HepG2 (cell line): Measurements from ENCODE around the gene BRMS1. TPM values are rescaled to one million over a fixed set of nuclear protein-coding genes. Genes with fewer than 3 reads are reported as not detected.

Source experiments
- EEA1 ChIP-seq: sonication (generic); formaldehyde crosslinking; IDR thresholded peaks from 2 replicates; pipeline ENCODE4 v1.5.1; 2020; ENCODE audit warnings: mild to moderate bottlenecking, missing genetic modification reagents, borderline replicate concordance
- EP300 ChIP-seq, 3 experiments: sonication (generic) in 1 of 3; formaldehyde crosslinking in 1 of 3; IDR thresholded peaks; 2 replicates each; pipeline versions ENCODE4 v1.5.1 to v1.6.1; 2011 to 2020; ENCODE audit warnings: low read depth in 2 of 3, low read length in 2 of 3, borderline replicate concordance in 1 of 3, improper control_type of control experiment in 1 of 3, mild to moderate bottlenecking in 1 of 3, missing genetic modification reagents in 1 of 3, moderate library complexity in 1 of 3
- HNRNPH1 ChIP-seq: fragments of 200-400 bp; formaldehyde crosslinking; optimal IDR thresholded peaks from 2 replicates; pipeline ENCODE3; 2017; ENCODE audit warnings: mild to moderate bottlenecking, low read depth, low read length
- MED1 ChIP-seq: sonication (generic); formaldehyde crosslinking; IDR thresholded peaks from 2 replicates; pipeline ENCODE4 v1.4.0; 2020; ENCODE audit warnings: missing genetic modification reagents
- ZNF563 ChIP-seq: sonication (generic); formaldehyde crosslinking; IDR thresholded peaks from 2 replicates; pipeline ENCODE4 v1.8.0; 2022; ENCODE audit warnings: mild to moderate bottlenecking, moderate library complexity, missing genetic modification reagents
- polyA plus RNA-seq, 8 experiments: library from polyadenylated mRNA; depleted of rRNA in 3 of 8; stranded (reverse) in 7 of 8; unstranded in 1 of 8; fragments of >200 nt; fragmentation: Illumina TruSeq in 4 of 8; extraction: Trizol in 4 of 8; gene quantifications; 2 replicates each; pipeline versions ENCODE4 v1.2.1 to v1.2.3, GENCODE V29; 2011 to 2016; ENCODE audit warnings: low read depth in 4 of 8, missing spikeins in 1 of 8, mixed read lengths in 1 of 8; ENCODE audit not compliant: insufficient read depth in 1 of 8
- total RNA-seq, 5 experiments: library from RNA; depleted of rRNA; stranded (reverse); fragments of >200 nt; fragmentation: Illumina TruSeq; extraction: Trizol; gene quantifications; 2 replicates each; pipeline ENCODE4 v1.2.3, GENCODE V29; 2016; ENCODE audit warnings: low read depth in 1 of 5
- TF ChIP-seq, protein P1 (sequence below): sonication (generic); formaldehyde crosslinking; IDR thresholded peaks from 2 replicates; pipeline ENCODE4 v1.5.0; 2020; ENCODE audit warnings: missing genetic modification reagents
- TF ChIP-seq, protein P2 (sequence below): sonication (generic); formaldehyde crosslinking; IDR thresholded peaks from 2 replicates; pipeline ENCODE4 v1.8.1; 2023; ENCODE audit warnings: missing genetic modification reagents, mild to moderate bottlenecking, borderline replicate concordance
- TF ChIP-seq, protein P3 (sequence below): IDR thresholded peaks from 2 replicates; pipeline ENCODE4 v1.6.1; 2016
- TF ChIP-seq, protein P4 (sequence below): IDR thresholded peaks from 2 replicates; pipeline ENCODE4 v1.4.0; 2020; ENCODE audit warnings: mild to moderate bottlenecking, missing genetic modification reagents
- TF ChIP-seq, protein P5 (sequence below): sonication (generic); formaldehyde crosslinking; IDR thresholded peaks from 2 replicates; pipeline ENCODE4 v1.9.0; 2021; ENCODE audit warnings: missing genetic modification reagents, borderline replicate concordance
- TF ChIP-seq, protein P6 (sequence below): sonication (generic); formaldehyde crosslinking; IDR thresholded peaks from 2 replicates; pipeline ENCODE4 v1.9.0; 2022; ENCODE audit warnings: missing genetic modification reagents, mild to moderate bottlenecking, borderline replicate concordance
- TF ChIP-seq, protein P7 (sequence below): sonication (generic); formaldehyde crosslinking; conservative IDR thresholded peaks from 2 replicates; pipeline ENCODE4 v1.4.0; 2020; ENCODE audit warnings: mild to moderate bottlenecking, missing genetic modification reagents, moderate library complexity

Gene BRMS1
- total and polyA plus RNA-seq, 2 of the 13 experiments (the other 11 are each of a cell fraction or from before 2014, with no cell fraction given), result 15.8 to 55.7 TPM

DNA sequence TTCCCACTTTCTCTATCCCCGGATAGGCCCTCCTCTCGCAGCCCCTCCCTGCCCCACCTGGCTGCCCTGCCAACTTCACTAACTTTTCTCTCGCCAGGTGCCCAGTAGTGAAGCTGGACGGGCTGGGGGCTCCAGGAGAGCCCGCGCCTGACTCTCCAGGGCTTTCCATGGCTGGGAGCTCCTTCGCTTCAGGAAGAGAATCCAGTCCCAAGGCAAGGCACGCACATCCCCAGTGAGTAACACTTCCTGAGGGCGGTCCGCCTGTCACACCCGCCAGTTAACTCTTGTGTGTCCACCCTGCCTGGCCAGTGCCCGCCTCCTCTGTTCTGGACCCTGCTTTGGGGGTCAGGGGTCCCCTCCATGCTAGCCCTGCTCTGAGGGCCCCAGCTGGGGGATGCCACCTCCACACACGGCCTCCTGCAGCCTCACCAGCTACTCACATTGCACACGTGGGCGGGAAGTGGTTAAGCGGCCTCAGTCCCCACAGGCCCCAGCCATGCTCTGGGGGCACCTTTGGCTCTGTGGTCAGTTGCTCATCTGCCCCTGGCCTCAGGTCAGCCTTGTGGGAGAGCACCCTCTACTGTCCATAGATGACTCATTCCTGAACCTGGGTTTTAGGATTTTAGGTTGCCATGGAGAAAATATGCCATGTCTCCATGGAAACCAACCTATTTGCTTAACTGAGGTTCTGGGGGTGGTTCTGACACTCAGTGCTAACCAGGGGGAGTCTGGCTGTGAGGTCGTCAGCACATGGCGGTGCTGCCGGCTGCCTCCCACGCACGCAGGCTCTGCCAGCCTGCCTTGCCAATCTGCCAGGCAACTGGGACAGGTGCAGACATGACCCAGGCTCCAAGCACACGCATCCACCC lies 8.4 kb downstream of the BRMS1 start, which contains the start of gene RIN1 (continued):
- TF ChIP-seq, protein P1, sequence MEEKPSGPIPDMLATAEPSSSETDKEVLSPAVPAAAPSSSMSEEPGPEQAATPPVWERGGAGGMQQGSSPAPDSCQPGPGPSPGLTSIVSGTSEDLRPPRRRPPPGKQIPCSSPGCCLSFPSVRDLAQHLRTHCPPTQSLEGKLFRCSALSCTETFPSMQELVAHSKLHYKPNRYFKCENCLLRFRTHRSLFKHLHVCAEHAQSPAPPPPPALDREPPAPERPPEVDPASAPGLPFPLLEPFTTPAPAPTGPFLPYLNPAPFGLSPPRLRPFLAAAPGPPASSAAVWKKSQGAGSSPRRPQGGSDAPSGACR (CRISPR knock-in tag), result no peak; the same call in 1 of the 2 replicates
- TF ChIP-seq EEA1 (CRISPR knock-in tag), result no peak
- TF ChIP-seq, protein P2, sequence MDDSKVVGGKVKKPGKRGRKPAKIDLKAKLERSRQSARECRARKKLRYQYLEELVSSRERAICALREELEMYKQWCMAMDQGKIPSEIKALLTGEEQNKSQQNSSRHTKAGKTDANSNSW (CRISPR knock-in tag), result no peak
- TF ChIP-seq, protein P3, sequence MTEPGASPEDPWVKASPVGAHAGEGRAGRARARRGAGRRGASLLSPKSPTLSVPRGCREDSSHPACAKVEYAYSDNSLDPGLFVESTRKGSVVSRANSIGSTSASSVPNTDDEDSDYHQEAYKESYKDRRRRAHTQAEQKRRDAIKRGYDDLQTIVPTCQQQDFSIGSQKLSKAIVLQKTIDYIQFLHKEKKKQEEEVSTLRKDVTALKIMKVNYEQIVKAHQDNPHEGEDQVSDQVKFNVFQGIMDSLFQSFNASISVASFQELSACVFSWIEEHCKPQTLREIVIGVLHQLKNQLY (CRISPR knock-in tag), result peak; percentile 67; the same call in 1 of the 2 replicates
- TF ChIP-seq, protein P4, sequence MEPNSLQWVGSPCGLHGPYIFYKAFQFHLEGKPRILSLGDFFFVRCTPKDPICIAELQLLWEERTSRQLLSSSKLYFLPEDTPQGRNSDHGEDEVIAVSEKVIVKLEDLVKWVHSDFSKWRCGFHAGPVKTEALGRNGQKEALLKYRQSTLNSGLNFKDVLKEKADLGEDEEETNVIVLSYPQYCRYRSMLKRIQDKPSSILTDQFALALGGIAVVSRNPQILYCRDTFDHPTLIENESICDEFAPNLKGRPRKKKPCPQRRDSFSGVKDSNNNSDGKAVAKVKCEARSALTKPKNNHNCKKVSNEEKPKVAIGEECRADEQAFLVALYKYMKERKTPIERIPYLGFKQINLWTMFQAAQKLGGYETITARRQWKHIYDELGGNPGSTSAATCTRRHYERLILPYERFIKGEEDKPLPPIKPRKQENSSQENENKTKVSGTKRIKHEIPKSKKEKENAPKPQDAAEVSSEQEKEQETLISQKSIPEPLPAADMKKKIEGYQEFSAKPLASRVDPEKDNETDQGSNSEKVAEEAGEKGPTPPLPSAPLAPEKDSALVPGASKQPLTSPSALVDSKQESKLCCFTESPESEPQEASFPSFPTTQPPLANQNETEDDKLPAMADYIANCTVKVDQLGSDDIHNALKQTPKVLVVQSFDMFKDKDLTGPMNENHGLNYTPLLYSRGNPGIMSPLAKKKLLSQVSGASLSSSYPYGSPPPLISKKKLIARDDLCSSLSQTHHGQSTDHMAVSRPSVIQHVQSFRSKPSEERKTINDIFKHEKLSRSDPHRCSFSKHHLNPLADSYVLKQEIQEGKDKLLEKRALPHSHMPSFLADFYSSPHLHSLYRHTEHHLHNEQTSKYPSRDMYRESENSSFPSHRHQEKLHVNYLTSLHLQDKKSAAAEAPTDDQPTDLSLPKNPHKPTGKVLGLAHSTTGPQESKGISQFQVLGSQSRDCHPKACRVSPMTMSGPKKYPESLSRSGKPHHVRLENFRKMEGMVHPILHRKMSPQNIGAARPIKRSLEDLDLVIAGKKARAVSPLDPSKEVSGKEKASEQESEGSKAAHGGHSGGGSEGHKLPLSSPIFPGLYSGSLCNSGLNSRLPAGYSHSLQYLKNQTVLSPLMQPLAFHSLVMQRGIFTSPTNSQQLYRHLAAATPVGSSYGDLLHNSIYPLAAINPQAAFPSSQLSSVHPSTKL (CRISPR knock-in tag), result peak; percentile 72
- no peak; the same call in none of the 2 replicates for TF ChIP-seq MED1 (CRISPR knock-in tag)
- TF ChIP-seq HNRNPH1, result no peak
- peak; percentile 64; the same call in 1 of the 2 replicates for TF ChIP-seq ZNF563
- TF ChIP-seq EP300 (IDR thresholded peaks at IDR 0.05; ENCODE audit: low read depth in 2 of 2, low read length in 2 of 2), result peak; percentile 11 to 74; a peak in 2 of 4 replicates
- peak; percentile 65 for TF ChIP-seq EP300 (CRISPR knock-in tag; IDR thresholded peaks at IDR 0.05; ENCODE audit: borderline replicate concordance)
- TF ChIP-seq, protein P5, sequence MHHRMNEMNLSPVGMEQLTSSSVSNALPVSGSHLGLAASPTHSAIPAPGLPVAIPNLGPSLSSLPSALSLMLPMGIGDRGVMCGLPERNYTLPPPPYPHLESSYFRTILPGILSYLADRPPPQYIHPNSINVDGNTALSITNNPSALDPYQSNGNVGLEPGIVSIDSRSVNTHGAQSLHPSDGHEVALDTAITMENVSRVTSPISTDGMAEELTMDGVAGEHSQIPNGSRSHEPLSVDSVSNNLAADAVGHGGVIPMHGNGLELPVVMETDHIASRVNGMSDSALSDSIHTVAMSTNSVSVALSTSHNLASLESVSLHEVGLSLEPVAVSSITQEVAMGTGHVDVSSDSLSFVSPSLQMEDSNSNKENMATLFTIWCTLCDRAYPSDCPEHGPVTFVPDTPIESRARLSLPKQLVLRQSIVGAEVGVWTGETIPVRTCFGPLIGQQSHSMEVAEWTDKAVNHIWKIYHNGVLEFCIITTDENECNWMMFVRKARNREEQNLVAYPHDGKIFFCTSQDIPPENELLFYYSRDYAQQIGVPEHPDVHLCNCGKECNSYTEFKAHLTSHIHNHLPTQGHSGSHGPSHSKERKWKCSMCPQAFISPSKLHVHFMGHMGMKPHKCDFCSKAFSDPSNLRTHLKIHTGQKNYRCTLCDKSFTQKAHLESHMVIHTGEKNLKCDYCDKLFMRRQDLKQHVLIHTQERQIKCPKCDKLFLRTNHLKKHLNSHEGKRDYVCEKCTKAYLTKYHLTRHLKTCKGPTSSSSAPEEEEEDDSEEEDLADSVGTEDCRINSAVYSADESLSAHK (CRISPR knock-in tag), result no peak
- TF ChIP-seq, protein P6, sequence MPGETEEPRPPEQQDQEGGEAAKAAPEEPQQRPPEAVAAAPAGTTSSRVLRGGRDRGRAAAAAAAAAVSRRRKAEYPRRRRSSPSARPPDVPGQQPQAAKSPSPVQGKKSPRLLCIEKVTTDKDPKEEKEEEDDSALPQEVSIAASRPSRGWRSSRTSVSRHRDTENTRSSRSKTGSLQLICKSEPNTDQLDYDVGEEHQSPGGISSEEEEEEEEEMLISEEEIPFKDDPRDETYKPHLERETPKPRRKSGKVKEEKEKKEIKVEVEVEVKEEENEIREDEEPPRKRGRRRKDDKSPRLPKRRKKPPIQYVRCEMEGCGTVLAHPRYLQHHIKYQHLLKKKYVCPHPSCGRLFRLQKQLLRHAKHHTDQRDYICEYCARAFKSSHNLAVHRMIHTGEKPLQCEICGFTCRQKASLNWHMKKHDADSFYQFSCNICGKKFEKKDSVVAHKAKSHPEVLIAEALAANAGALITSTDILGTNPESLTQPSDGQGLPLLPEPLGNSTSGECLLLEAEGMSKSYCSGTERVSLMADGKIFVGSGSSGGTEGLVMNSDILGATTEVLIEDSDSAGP (CRISPR knock-in tag), result peak; percentile 89; the same call in 1 of the 2 replicates
- TF ChIP-seq, protein P7, sequence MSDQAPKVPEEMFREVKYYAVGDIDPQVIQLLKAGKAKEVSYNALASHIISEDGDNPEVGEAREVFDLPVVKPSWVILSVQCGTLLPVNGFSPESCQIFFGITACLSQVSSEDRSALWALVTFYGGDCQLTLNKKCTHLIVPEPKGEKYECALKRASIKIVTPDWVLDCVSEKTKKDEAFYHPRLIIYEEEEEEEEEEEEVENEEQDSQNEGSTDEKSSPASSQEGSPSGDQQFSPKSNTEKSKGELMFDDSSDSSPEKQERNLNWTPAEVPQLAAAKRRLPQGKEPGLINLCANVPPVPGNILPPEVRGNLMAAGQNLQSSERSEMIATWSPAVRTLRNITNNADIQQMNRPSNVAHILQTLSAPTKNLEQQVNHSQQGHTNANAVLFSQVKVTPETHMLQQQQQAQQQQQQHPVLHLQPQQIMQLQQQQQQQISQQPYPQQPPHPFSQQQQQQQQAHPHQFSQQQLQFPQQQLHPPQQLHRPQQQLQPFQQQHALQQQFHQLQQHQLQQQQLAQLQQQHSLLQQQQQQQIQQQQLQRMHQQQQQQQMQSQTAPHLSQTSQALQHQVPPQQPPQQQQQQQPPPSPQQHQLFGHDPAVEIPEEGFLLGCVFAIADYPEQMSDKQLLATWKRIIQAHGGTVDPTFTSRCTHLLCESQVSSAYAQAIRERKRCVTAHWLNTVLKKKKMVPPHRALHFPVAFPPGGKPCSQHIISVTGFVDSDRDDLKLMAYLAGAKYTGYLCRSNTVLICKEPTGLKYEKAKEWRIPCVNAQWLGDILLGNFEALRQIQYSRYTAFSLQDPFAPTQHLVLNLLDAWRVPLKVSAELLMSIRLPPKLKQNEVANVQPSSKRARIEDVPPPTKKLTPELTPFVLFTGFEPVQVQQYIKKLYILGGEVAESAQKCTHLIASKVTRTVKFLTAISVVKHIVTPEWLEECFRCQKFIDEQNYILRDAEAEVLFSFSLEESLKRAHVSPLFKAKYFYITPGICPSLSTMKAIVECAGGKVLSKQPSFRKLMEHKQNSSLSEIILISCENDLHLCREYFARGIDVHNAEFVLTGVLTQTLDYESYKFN (CRISPR knock-in tag), result peak; percentile 89
